ENCODE measurements around the gene CILP.

DNA sequence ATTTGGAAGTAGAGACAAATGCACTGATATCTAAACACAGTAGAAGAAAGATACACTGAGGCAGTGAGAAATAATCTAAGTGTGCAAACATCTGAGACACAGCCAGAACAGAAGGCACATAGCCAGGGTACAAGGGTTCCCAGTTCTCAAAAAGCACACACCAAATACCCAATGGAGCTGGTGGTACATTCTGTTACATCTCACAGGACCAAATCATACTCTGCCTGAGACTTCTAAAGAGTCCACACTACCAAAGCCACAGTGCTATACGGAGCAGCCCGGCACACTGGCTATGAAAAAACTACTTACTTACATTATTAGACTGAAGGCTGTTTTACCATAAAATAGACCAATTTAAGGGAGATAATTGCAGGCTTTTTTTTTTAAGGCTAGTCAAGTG is 45.4 kb downstream of the CILP start:
- TF ChIP-seq FOXM1 (IDR thresholded peaks at IDR 0.05; ENCODE audit: borderline replicate concordance) (no peak), ARNT (IDR thresholded peaks at IDR 0.05) (no peak), HDGF (IDR thresholded peaks at IDR 0.05; ENCODE audit: borderline replicate concordance) (no peak)

All from HEK293T (cell line).